NB4 (cell line): ENCODE data around the gene EP300.

Experiments
- MYC ChIP-seq: IDR thresholded peaks from 2 replicates; pipeline ENCODE4 v1.6.1; 2011; ENCODE audit warnings: low read depth, low read length
- POLR2A ChIP-seq: IDR thresholded peaks from 2 replicates; pipeline ENCODE4 v1.6.1; 2011; ENCODE audit warnings: mild to moderate bottlenecking; ENCODE audit not compliant: insufficient read length; ENCODE audit errors: extremely low read depth
- TF ChIP-seq, protein P1 (sequence below): IDR thresholded peaks from one replicate; pipeline ENCODE4 v1.5.1; 2012; ENCODE audit warnings: low read depth, low read length

DNA sequence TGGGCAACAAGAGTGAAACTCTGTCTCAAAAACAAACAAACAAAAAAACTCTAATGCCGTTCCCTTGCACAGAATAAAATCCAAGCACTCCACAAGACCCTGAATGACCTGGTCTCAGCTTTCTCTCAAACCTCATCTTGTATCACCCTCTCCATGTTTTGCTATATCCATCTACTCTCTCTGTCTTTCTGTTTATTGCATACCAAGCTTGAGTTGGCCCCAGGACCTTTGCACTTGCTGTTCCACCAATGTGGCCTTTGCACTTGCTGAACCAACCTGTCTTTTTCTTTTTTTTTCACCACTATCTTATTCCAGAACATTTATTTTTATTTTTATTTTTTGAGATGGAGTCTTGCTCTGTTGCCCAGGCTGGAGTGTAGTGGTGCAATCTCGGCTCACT is 110.7 kb downstream of the EP300 start:
- TF ChIP-seq, protein P1, sequence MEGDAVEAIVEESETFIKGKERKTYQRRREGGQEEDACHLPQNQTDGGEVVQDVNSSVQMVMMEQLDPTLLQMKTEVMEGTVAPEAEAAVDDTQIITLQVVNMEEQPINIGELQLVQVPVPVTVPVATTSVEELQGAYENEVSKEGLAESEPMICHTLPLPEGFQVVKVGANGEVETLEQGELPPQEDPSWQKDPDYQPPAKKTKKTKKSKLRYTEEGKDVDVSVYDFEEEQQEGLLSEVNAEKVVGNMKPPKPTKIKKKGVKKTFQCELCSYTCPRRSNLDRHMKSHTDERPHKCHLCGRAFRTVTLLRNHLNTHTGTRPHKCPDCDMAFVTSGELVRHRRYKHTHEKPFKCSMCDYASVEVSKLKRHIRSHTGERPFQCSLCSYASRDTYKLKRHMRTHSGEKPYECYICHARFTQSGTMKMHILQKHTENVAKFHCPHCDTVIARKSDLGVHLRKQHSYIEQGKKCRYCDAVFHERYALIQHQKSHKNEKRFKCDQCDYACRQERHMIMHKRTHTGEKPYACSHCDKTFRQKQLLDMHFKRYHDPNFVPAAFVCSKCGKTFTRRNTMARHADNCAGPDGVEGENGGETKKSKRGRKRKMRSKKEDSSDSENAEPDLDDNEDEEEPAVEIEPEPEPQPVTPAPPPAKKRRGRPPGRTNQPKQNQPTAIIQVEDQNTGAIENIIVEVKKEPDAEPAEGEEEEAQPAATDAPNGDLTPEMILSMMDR: no peak
- no peak for TF ChIP-seq POLR2A
- no peak for TF ChIP-seq MYC
